ENCODE measurements around the gene BCKDK.
A peak's percentile ranks its signal among the peaks of the same experiment; 100 is the strongest.
"Not testable (repeated sequence)": the region's sequence is repeated elsewhere in the genome, so short reads cannot be mapped to it uniquely, and the experiment has no call there.

BCKDK gene

GRCh38 chr16:31136287-31136662 lies 28.1 kb downstream of the BCKDK start:
- Mint-ChIP-seq H3K27ac (ENCODE audit: low read depth) (no peak overlapping the region), H3K4me3 (no peak overlapping the region), H3K4me1 (no peaks in the 10 kb centered on the region), H3K9me3 (no peaks in the 10 kb centered on the region), H3K27me3 (no peaks in the 10 kb centered on the region), H3K36me3 (ENCODE audit: insufficient read depth) (peaks cover 7% of the 10 kb centered on the region)
- ATAC-seq (replicated peaks; ENCODE audit: extremely low read depth, poor library complexity, severe bottlenecking) (no peak), DNase-seq (ENCODE audit: low spot score in 2 of 2) (no peak)

GRCh38 chr16:31136822-31137499 lies 28.8 kb downstream of the BCKDK start:
- H3K4me1 Mint-ChIP-seq; H3K4me3 Mint-ChIP-seq; H3K27me3 Mint-ChIP-seq; DNase-seq (ENCODE audit: low spot score in 2 of 2); H3K27ac Mint-ChIP-seq (ENCODE audit: low read depth); ATAC-seq (replicated peaks; ENCODE audit: extremely low read depth, poor library complexity, severe bottlenecking); H3K36me3 Mint-ChIP-seq (ENCODE audit: insufficient read depth); H3K9me3 Mint-ChIP-seq: not testable (repeated sequence)

GRCh38 chr16:31138621-31139578 lies 30.7 kb downstream of the BCKDK start:
- H3K9me3 Mint-ChIP-seq = no peaks in the 10 kb centered on the region
- H3K4me3 Mint-ChIP-seq = no peak overlapping the region
- no peaks in the 10 kb centered on the region for H3K27me3 Mint-ChIP-seq
- peaks cover 5% of the 10 kb centered on the region for H3K4me1 Mint-ChIP-seq
- H3K27ac Mint-ChIP-seq (ENCODE audit: low read depth) = no peak overlapping the region
- ATAC-seq (replicated peaks; ENCODE audit: extremely low read depth, poor library complexity, severe bottlenecking) = no peak
- no peak for DNase-seq (ENCODE audit: low spot score in 2 of 2)
- H3K36me3 Mint-ChIP-seq (ENCODE audit: insufficient read depth) = peaks cover 3% of the 10 kb centered on the region

- H3K27me3 Mint-ChIP-seq, H3K9me3 Mint-ChIP-seq: not testable (repeated sequence)
Measured at GRCh38 chr16:31141071-31141469, 32.9 kb downstream of the BCKDK start.

GRCh38 chr16:31141489-31142108 lies 33.4 kb downstream of the BCKDK start:
- Mint-ChIP-seq H3K4me1 (peaks cover 5% of the 10 kb centered on the region), H3K9me3 (no peaks in the 10 kb centered on the region), H3K4me3 (peak overlapping the region; percentile 65), H3K27ac (ENCODE audit: low read depth) (no peak overlapping the region), H3K36me3 (ENCODE audit: insufficient read depth) (peaks cover 5% of the 10 kb centered on the region), H3K27me3 (no peaks in the 10 kb centered on the region)
- ATAC-seq (replicated peaks; ENCODE audit: extremely low read depth, poor library complexity, severe bottlenecking) (peak; percentile 2), DNase-seq (ENCODE audit: low spot score in 2 of 2) (no peak)

More at GRCh38 chr16:31141071-31141469, 32.9 kb downstream of the BCKDK start:
- not testable (repeated sequence) for H3K4me3 Mint-ChIP-seq; DNase-seq (ENCODE audit: low spot score in 2 of 2); ATAC-seq (replicated peaks; ENCODE audit: extremely low read depth, poor library complexity, severe bottlenecking); H3K4me1 Mint-ChIP-seq; H3K36me3 Mint-ChIP-seq (ENCODE audit: insufficient read depth); H3K27ac Mint-ChIP-seq (ENCODE audit: low read depth)

- H3K36me3 Mint-ChIP-seq (ENCODE audit: insufficient read depth) = peaks cover 5% of the 10 kb centered on the region
- DNase-seq (ENCODE audit: low spot score in 2 of 2) (peak; percentile 87 to 91), ATAC-seq (replicated peaks; ENCODE audit: extremely low read depth, poor library complexity, severe bottlenecking) (peak; percentile 91)
- H3K27me3 Mint-ChIP-seq = no peaks in the 10 kb centered on the region
- H3K9me3 Mint-ChIP-seq = no peaks in the 10 kb centered on the region
- H3K4me3 Mint-ChIP-seq = peak overlapping the region; percentile 65
- H3K4me1 Mint-ChIP-seq = peaks cover 5% of the 10 kb centered on the region
- no peak overlapping the region for H3K27ac Mint-ChIP-seq (ENCODE audit: low read depth)
Measured at GRCh38 chr16:31142109-31143010, 34.2 kb downstream of the BCKDK start.

- peaks cover 5% of the 10 kb centered on the region for H3K4me1 Mint-ChIP-seq
- no peak for DNase-seq (ENCODE audit: low spot score in 2 of 2)
- ATAC-seq (replicated peaks; ENCODE audit: extremely low read depth, poor library complexity, severe bottlenecking) = no peak
- H3K27ac Mint-ChIP-seq (ENCODE audit: low read depth) = peak overlapping the region; percentile 81
- H3K36me3 Mint-ChIP-seq (ENCODE audit: insufficient read depth) = peaks cover 5% of the 10 kb centered on the region
- H3K27me3 Mint-ChIP-seq = no peaks in the 10 kb centered on the region
- peak overlapping the region; percentile 55 for H3K4me3 Mint-ChIP-seq
- H3K9me3 Mint-ChIP-seq = no peaks in the 10 kb centered on the region
Measured at GRCh38 chr16:31143011-31143693, 35.0 kb downstream of the BCKDK start.

- peak overlapping the region; percentile 81 for H3K27ac Mint-ChIP-seq (ENCODE audit: low read depth)
Measured at GRCh38 chr16:31143694-31144148, 35.5 kb downstream of the BCKDK start.

GRCh38 chr16:31144418-31144817 lies 36.2 kb downstream of the BCKDK start:
- peak overlapping the region; percentile 55 for H3K4me3 Mint-ChIP-seq
- DNase-seq (ENCODE audit: low spot score in 2 of 2) = not testable (repeated sequence)
- peak overlapping the region; percentile 81 for H3K27ac Mint-ChIP-seq (ENCODE audit: low read depth)

More at GRCh38 chr16:31143694-31144148, 35.5 kb downstream of the BCKDK start:
- H3K4me3 Mint-ChIP-seq = peak overlapping the region; percentile 55
- H3K9me3 Mint-ChIP-seq = no peaks in the 10 kb centered on the region
- ATAC-seq (replicated peaks; ENCODE audit: extremely low read depth, poor library complexity, severe bottlenecking) (no peak), DNase-seq (ENCODE audit: low spot score in 2 of 2) (no peak)
- no peaks in the 10 kb centered on the region for H3K27me3 Mint-ChIP-seq
- peaks cover 5% of the 10 kb centered on the region for H3K36me3 Mint-ChIP-seq (ENCODE audit: insufficient read depth)
- peaks cover 5% of the 10 kb centered on the region for H3K4me1 Mint-ChIP-seq

GRCh38 chr16:31145398-31145990 lies 37.3 kb downstream of the BCKDK start:
- Mint-ChIP-seq H3K27ac (ENCODE audit: low read depth) (no peak overlapping the region), H3K4me1 (peaks cover 11% of the 10 kb centered on the region), H3K4me3 (no peak overlapping the region), H3K27me3 (no peaks in the 10 kb centered on the region), H3K9me3 (no peaks in the 10 kb centered on the region), H3K36me3 (ENCODE audit: insufficient read depth) (peaks cover 6% of the 10 kb centered on the region)
- no peak for DNase-seq (ENCODE audit: low spot score in 2 of 2)
- ATAC-seq (replicated peaks; ENCODE audit: extremely low read depth, poor library complexity, severe bottlenecking) = no peak

More at GRCh38 chr16:31144418-31144817, 36.2 kb downstream of the BCKDK start:
- not testable (repeated sequence) for ATAC-seq (replicated peaks; ENCODE audit: extremely low read depth, poor library complexity, severe bottlenecking); H3K36me3 Mint-ChIP-seq (ENCODE audit: insufficient read depth); H3K9me3 Mint-ChIP-seq; H3K4me1 Mint-ChIP-seq; H3K27me3 Mint-ChIP-seq

GRCh38 chr16:31147574-31147973 lies 39.4 kb downstream of the BCKDK start:
- H3K4me3 Mint-ChIP-seq = no peak overlapping the region
- H3K4me1 Mint-ChIP-seq = peaks cover 5% of the 10 kb centered on the region
- peaks cover 6% of the 10 kb centered on the region for H3K36me3 Mint-ChIP-seq (ENCODE audit: insufficient read depth)
- no peak overlapping the region for H3K27ac Mint-ChIP-seq (ENCODE audit: low read depth)
- H3K27me3 Mint-ChIP-seq = no peaks in the 10 kb centered on the region
- H3K9me3 Mint-ChIP-seq = no peaks in the 10 kb centered on the region
- ATAC-seq (replicated peaks; ENCODE audit: extremely low read depth, poor library complexity, severe bottlenecking) (no peak), DNase-seq (ENCODE audit: low spot score in 2 of 2) (no peak)
